DND-41 (cell line): ENCODE measurements around the gene RPP14.

Source experiments
- EZH2 ChIP-seq: IDR thresholded peaks from 3 replicates; pipeline ENCODE4 v1.6.1; 2012; ENCODE audit warnings: borderline replicate concordance, low read depth, mild to moderate bottlenecking, moderate library complexity, low read length, inconsistent platforms; ENCODE audit not compliant: severe bottlenecking
- TF ChIP-seq, protein P1 (sequence below): IDR thresholded peaks from 2 replicates; pipeline ENCODE4 v1.5.1; 2012; ENCODE audit warnings: borderline replicate concordance, low read length, moderate library complexity, mild to moderate bottlenecking; ENCODE audit not compliant: poor library complexity, severe bottlenecking; ENCODE audit errors: extremely low read depth

DNA sequence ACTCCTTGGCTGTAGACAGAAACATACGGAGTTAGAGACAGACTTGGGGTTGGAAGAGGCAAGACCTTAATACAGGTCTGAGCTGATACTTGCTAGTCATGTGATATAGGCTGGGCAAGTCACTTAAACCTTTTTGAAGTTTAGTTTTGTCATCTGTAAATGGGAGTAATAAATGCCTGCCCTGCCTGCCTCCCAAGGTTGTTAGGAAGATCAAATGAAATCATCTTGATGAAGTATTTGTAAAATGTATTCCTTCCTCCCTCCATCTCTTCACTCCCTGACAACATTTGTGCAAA lies 29.6 kb downstream of the RPP14 start:
- TF ChIP-seq, protein P1, sequence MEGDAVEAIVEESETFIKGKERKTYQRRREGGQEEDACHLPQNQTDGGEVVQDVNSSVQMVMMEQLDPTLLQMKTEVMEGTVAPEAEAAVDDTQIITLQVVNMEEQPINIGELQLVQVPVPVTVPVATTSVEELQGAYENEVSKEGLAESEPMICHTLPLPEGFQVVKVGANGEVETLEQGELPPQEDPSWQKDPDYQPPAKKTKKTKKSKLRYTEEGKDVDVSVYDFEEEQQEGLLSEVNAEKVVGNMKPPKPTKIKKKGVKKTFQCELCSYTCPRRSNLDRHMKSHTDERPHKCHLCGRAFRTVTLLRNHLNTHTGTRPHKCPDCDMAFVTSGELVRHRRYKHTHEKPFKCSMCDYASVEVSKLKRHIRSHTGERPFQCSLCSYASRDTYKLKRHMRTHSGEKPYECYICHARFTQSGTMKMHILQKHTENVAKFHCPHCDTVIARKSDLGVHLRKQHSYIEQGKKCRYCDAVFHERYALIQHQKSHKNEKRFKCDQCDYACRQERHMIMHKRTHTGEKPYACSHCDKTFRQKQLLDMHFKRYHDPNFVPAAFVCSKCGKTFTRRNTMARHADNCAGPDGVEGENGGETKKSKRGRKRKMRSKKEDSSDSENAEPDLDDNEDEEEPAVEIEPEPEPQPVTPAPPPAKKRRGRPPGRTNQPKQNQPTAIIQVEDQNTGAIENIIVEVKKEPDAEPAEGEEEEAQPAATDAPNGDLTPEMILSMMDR: no peak
- TF ChIP-seq EZH2: no peak
